CD4-positive, alpha-beta memory T cell (primary cell): ENCODE measurements around the gene KANK3. TPM values are rescaled to one million over a fixed set of nuclear protein-coding genes. Genes with fewer than 3 reads are reported as not detected.
"Not testable (repeated sequence)": the region's sequence is repeated elsewhere in the genome, so short reads cannot be mapped to it uniquely, and the experiment has no call there.

Experiments used
- CTCF ChIA-PET: fragments of 350-600 bp; sonication (Branson Sonifier 250); formaldehyde crosslinking; loops from one replicate; lab custom pipeline; 2021; ENCODE audit warnings: inconsistent platforms; ENCODE audit not compliant: partially characterized antibody; lab: Charles Lee
- POLR2A ChIA-PET: fragments of 350-600 bp; sonication (Branson Sonifier 250); formaldehyde crosslinking; loops from one replicate; lab custom pipeline; 2021; ENCODE audit not compliant: partially characterized antibody; lab: Charles Lee
- DNase-seq, 5 donors: peaks; one replicate each; pipeline versions ENCODE4 v3.0.0 to v3.0.0-alpha.2; 2020 to 2022; ENCODE audit warnings: mixed read lengths in 1 of 5
- H3K27ac ChIP-seq: one replicate; pipeline ENCODE4 v1.7.0; 2013; ENCODE audit warnings: low read depth, low read length
- H3K27me3 ChIP-seq: 2 replicates; pipeline ENCODE4 v1.7.0; 2013; ENCODE audit warnings: mild to moderate bottlenecking, low read length, moderate library complexity; ENCODE audit not compliant: insufficient read depth
- H3K36me3 ChIP-seq: 2 replicates; pipeline ENCODE4 v1.7.0; 2013; ENCODE audit warnings: mild to moderate bottlenecking, low read length, moderate library complexity; ENCODE audit not compliant: insufficient read depth
- H3K4me1 ChIP-seq: 2 replicates; pipeline ENCODE4 v1.7.0; 2013; ENCODE audit warnings: mild to moderate bottlenecking, low read length, moderate library complexity; ENCODE audit not compliant: insufficient read depth
- H3K4me3 ChIP-seq, 2 donors: one replicate each; pipeline ENCODE4 v1.7.0; 2013; ENCODE audit warnings: low read length in 2 of 2, mild to moderate bottlenecking in 1 of 2
- H3K9me3 ChIP-seq, 2 donors: one replicate each; pipeline ENCODE4 v1.7.0; 2013; ENCODE audit warnings: low read length in 2 of 2, control low read depth in 1 of 2; ENCODE audit not compliant: control insufficient read depth in 1 of 2
- H3K27ac Mint-ChIP-seq, 7 donors: one replicate each; pipeline ENCODE4 v1.8.0; 2020 to 2021; ENCODE audit warnings: mixed read lengths in 7 of 7, mild to moderate bottlenecking in 6 of 7, inconsistent platforms in 3 of 7, moderate library complexity in 3 of 7
- H3K27me3 Mint-ChIP-seq, 2 donors: one replicate each; pipeline ENCODE4 v1.8.0; 2020 to 2021; ENCODE audit warnings: mixed read lengths in 2 of 2
- H3K36me3 Mint-ChIP-seq, 2 donors: one replicate each; pipeline ENCODE4 v1.8.0; 2020 to 2021; ENCODE audit warnings: mixed read lengths in 2 of 2, inconsistent platforms in 1 of 2, mild to moderate bottlenecking in 1 of 2
- H3K4me1 Mint-ChIP-seq, 4 donors: one replicate each; pipeline ENCODE4 v1.8.0; 2020 to 2021; ENCODE audit warnings: mixed read lengths in 4 of 4, mild to moderate bottlenecking in 1 of 4
- H3K4me3 Mint-ChIP-seq, 8 donors: one replicate each; pipeline ENCODE4 v1.8.0; 2020 to 2021; ENCODE audit warnings: mixed read lengths in 8 of 8, mild to moderate bottlenecking in 7 of 8, moderate library complexity in 6 of 8, inconsistent platforms in 3 of 8
- H3K9me3 Mint-ChIP-seq, 8 donors: one replicate each; pipeline ENCODE4 v1.8.0; 2020 to 2021; ENCODE audit warnings: mixed read lengths in 8 of 8, mild to moderate bottlenecking in 5 of 8, inconsistent platforms in 3 of 8, moderate library complexity in 1 of 8
- intact Hi-C: fragments of 100-400 bp; cut with micrococcal nuclease; formaldehyde crosslinking; loops from one replicate; pipeline ENCODE4 v1.15.1; 2023
- polyA plus RNA-seq, 2 donors: library from polyadenylated mRNA; unstranded; fragments of 300-500 nt; fragmentation: Illumina TruSeq; gene quantifications; one replicate each; pipeline ENCODE4 v1.2.3, GENCODE V29; 2021
- total RNA-seq, 2 experiments: library from RNA; stranded (reverse); gene quantifications; one replicate each; pipeline ENCODE4 v1.2.3, GENCODE V29; 2021

The KANK3 gene
- total and polyA plus RNA-seq, 4 experiments from 2014 or later = 1.1 to 6.3 (median 3.4) TPM

- not testable (repeated sequence) for H3K9me3 Mint-ChIP-seq, H3K9me3 ChIP-seq, H3K4me3 ChIP-seq, H3K4me3 Mint-ChIP-seq, H3K36me3 Mint-ChIP-seq, DNase-seq, H3K4me1 Mint-ChIP-seq, H3K27ac ChIP-seq, H3K4me1 ChIP-seq, H3K27me3 ChIP-seq, H3K36me3 ChIP-seq
- CTCF ChIA-PET = interaction anchor here (0.6 kb wide), 1 partner anchor 783 kb away, joined by 3 read pairs; no protein-coding TSS in a partner anchor
- peak overlapping the region in 1 of 7 donors; percentile 79 for H3K27ac Mint-ChIP-seq
- H3K27me3 Mint-ChIP-seq = peaks cover 11 to 13% of the 10 kb centered on the region in 2 donors
- intact Hi-C loops = loop anchor here (5.0 kb wide), 1 partner anchor 158 kb away; no protein-coding TSS in a partner anchor
- POLR2A ChIA-PET = interaction anchor here (0.6 kb wide), 1 partner anchor 224 kb away, joined by 3 read pairs; no protein-coding TSS in a partner anchor
These were observed 6.7 kb upstream of the KANK3 start for GRCh38 chr19:8349629-8350372.

GRCh38 chr19:8343483-8343844 is 402 bp upstream of the KANK3 start:
- Histone ChIP-seq H3K27ac (no peak overlapping the region), H3K9me3 (no peaks in the 10 kb centered on the region), H3K4me3 (peak overlapping the region in 1 of 2 donors; percentile 52), H3K4me1 (peaks cover 10% of the 10 kb centered on the region), H3K27me3 (no peaks in the 10 kb centered on the region), H3K36me3 (no peaks in the 10 kb centered on the region)
- H3K9me3 Mint-ChIP-seq = no peaks in the 10 kb centered on the region
- H3K27me3 Mint-ChIP-seq = peaks cover 0 to 4% of the 10 kb centered on the region in 2 donors
- POLR2A ChIA-PET = interaction anchor here (0.9 to 3.3 kb wide), 6 partner anchors 10 to 170 kb away, joined by 3 to 16 read pairs (median 5); partner anchors contain the start of genes NDUFA7, RAB11B, RPS28 and ZNF414
- CTCF ChIA-PET = interaction anchor here (1.1 to 7.0 kb wide), 2 partner anchors 10 to 105 kb away, joined by 3 to 76 read pairs; no protein-coding TSS in a partner anchor
- DNase-seq = no peak
- peaks cover 0 to 13% (median 8%) of the 10 kb centered on the region in 4 donors for H3K4me1 Mint-ChIP-seq
- H3K36me3 Mint-ChIP-seq = no peaks in the 10 kb centered on the region
- peak overlapping the region; percentile 24 to 82 (median 68) for H3K27ac Mint-ChIP-seq
- intact Hi-C loops = loop anchor here (1.0 kb wide), 1 partner anchor 22 kb away; the partner anchor contains the start of genes NDUFA7 and RPS28
- H3K4me3 Mint-ChIP-seq = peak overlapping the region; percentile 82 to 88 (median 86)

- no peaks in the 10 kb centered on the region for H3K27me3 ChIP-seq
- peaks cover 0 to 11% of the 10 kb centered on the region in 2 donors for H3K27me3 Mint-ChIP-seq
- ChIA-PET POLR2A (interaction anchor here (1.2 to 3.3 kb wide), 4 partner anchors 11 to 172 kb away, joined by 4 to 16 read pairs (median 8); partner anchors contain the start of genes NDUFA7, RPS28 and ZNF414), CTCF (interaction anchor here (7.0 kb wide), 1 partner anchor 11 kb away, joined by 76 read pairs; no protein-coding TSS in a partner anchor)
- peak overlapping the region in 4 of 7 donors; percentile 29 to 76 (median 46) for H3K27ac Mint-ChIP-seq
- H3K4me1 Mint-ChIP-seq = peaks cover 1 to 13% (median 8%) of the 10 kb centered on the region in 4 donors
- no peaks in the 10 kb centered on the region for H3K9me3 ChIP-seq
- no peaks in the 10 kb centered on the region for H3K9me3 Mint-ChIP-seq
- H3K27ac ChIP-seq = no peak overlapping the region
- H3K36me3 Mint-ChIP-seq = no peaks in the 10 kb centered on the region
- intact Hi-C loops = no loop called here
- H3K36me3 ChIP-seq = no peaks in the 10 kb centered on the region
- no peak overlapping the region for H3K4me3 ChIP-seq
- DNase-seq = no peak
- peak overlapping the region in 7 of 8 donors; percentile 31 to 87 (median 61) for H3K4me3 Mint-ChIP-seq
- peaks cover 10% of the 10 kb centered on the region for H3K4me1 ChIP-seq
These were observed 762 bp downstream of the KANK3 start for GRCh38 chr19:8342316-8342683.

- Mint-ChIP-seq H3K4me3 (peak overlapping the region in 7 of 8 donors; percentile 43 to 61 (median 51)), H3K4me1 (peaks cover 1 to 13% (median 8%) of the 10 kb centered on the region in 4 donors), H3K27ac (peak overlapping the region in 5 of 7 donors; percentile 22 to 60 (median 57)), H3K27me3 (peaks cover 4 to 10% of the 10 kb centered on the region in 2 donors)
- DNase-seq, H3K27me3 ChIP-seq, H3K9me3 ChIP-seq, H3K4me3 ChIP-seq, H3K27ac ChIP-seq, H3K36me3 ChIP-seq, H3K9me3 Mint-ChIP-seq, H3K36me3 Mint-ChIP-seq, intact Hi-C loops: not testable (repeated sequence)
- H3K4me1 ChIP-seq = peaks cover 10% of the 10 kb centered on the region
- ChIA-PET POLR2A (interaction anchor here (1.0 to 3.3 kb wide), 3 partner anchors 18 to 173 kb away, joined by 3 to 16 read pairs (median 6); partner anchors contain the start of genes NDUFA7, RPS28 and ZNF414), CTCF (interaction anchor here (0.8 to 7.0 kb wide), 4 partner anchors 12 to 274 kb away, joined by 3 to 76 read pairs (median 4); partner anchors contain the start of gene MARCHF2)
These were observed 1.6 kb downstream of the KANK3 start for GRCh38 chr19:8341504-8341903.

GRCh38 chr19:8340341-8341096 is 2.5 kb downstream of the KANK3 start:
- H3K27me3 ChIP-seq = no peaks in the 10 kb centered on the region
- POLR2A ChIA-PET = interaction anchor here (3.3 kb wide), 1 partner anchor 19 kb away, joined by 16 read pairs; the partner anchor contains the start of genes NDUFA7 and RPS28

GRCh38 chr19:8338835-8339234 is 4.2 kb downstream of the KANK3 start:
- no peak for DNase-seq
- H3K27ac ChIP-seq = no peak overlapping the region
- H3K4me1 ChIP-seq = peaks cover 17% of the 10 kb centered on the region
- H3K36me3 ChIP-seq = no peaks in the 10 kb centered on the region
- intact Hi-C loops = no loop called here
- Mint-ChIP-seq H3K27ac (no peak overlapping the region), H3K27me3 (peaks cover 8 to 13% of the 10 kb centered on the region in 2 donors), H3K36me3 (no peaks in the 10 kb centered on the region), H3K9me3 (no peaks in the 10 kb centered on the region), H3K4me1 (peaks cover 4 to 20% (median 14%) of the 10 kb centered on the region in 4 donors), H3K4me3 (no peak overlapping the region)
- CTCF ChIA-PET = interaction anchor here (0.7 kb wide), 1 partner anchor 14 kb away, joined by 3 read pairs; no protein-coding TSS in a partner anchor
- H3K9me3 ChIP-seq = no peaks in the 10 kb centered on the region
- peaks cover 5% of the 10 kb centered on the region for H3K27me3 ChIP-seq
- POLR2A ChIA-PET = no interaction called here
- H3K4me3 ChIP-seq = no peak overlapping the region

More at GRCh38 chr19:8340341-8341096, 2.5 kb downstream of the KANK3 start:
- H3K4me3 Mint-ChIP-seq = peak overlapping the region in 2 of 8 donors; percentile 8 to 43
- peaks cover 4 to 19% (median 13%) of the 10 kb centered on the region in 4 donors for H3K4me1 Mint-ChIP-seq
- H3K4me3 ChIP-seq = no peak overlapping the region
- H3K27me3 Mint-ChIP-seq = peaks cover 8 to 13% of the 10 kb centered on the region in 2 donors
- intact Hi-C loops = no loop called here
- no peak overlapping the region for H3K27ac ChIP-seq
- H3K36me3 Mint-ChIP-seq = no peaks in the 10 kb centered on the region
- no peaks in the 10 kb centered on the region for H3K9me3 ChIP-seq
- no peaks in the 10 kb centered on the region for H3K9me3 Mint-ChIP-seq
- CTCF ChIA-PET = interaction anchor here (0.8 to 7.0 kb wide), 3 partner anchors 13 to 73 kb away, joined by 3 to 76 read pairs (median 5); partner anchors contain the start of gene MARCHF2
- peaks cover 10% of the 10 kb centered on the region for H3K4me1 ChIP-seq
- no peaks in the 10 kb centered on the region for H3K36me3 ChIP-seq
- DNase-seq = no peak
- no peak overlapping the region for H3K27ac Mint-ChIP-seq
